Activated T-cell treated with anti-CD3 and anti-CD28 coated beads for 4 hours (primary cell): ENCODE results near the gene ANKS6.

Experiments used
- DNase-seq: peaks from one replicate; pipeline ENCODE4 v3.0.0-alpha.2; 2020

The ANKS6 gene

GRCh38 chr9:98811051-98811650 lies 14.8 kb upstream of the ANKS6 start:
- no peak for DNase-seq

DNA sequence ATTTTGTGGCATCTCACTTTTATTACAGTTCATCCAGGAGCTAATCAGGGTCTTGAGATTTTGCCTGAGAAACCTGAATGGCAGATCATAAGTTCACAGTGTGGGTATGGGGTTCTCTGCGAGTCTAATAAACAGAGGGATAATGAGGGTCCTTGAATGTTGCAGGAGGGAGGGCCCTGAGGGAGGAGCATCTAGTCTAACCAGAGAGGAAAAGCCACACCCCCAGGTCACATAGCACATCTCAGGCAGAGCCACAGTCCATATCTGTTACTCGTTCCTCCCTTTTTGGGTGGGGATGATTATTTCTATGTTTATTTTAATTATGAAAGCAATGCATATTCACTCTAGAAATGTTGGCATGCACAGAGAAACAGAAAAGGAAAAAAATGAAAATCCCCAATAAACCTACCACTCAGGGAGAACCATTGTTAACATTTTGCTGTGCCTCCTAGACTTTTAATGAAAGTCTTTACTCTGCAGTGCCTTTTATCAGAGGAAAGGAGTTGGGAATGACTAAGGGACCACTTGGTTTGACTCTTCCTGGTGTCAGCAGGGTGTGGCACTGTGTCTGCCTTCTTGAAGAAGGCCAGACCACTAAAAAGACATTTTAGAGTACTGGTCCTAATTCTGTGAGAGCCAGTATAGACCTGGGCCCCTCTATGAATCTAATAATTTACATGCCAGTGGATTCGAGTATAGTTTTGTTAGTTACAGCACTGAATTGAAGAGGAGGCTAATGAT lies 13.9 kb upstream of the ANKS6 start:
- no peak for DNase-seq

- no peak for DNase-seq
Observed at GRCh38 chr9:98809311-98810101, 13.2 kb upstream of the ANKS6 start.

GRCh38 chr9:98808875-98809274 lies 12.5 kb upstream of the ANKS6 start:
- no peak for DNase-seq

- no peak for DNase-seq
Observed at GRCh38 chr9:98808411-98808815, 12.1 kb upstream of the ANKS6 start.

GRCh38 chr9:98807814-98808195 lies 11.4 kb upstream of the ANKS6 start:
- no peak for DNase-seq

- no peak for DNase-seq
Observed at GRCh38 chr9:98807070-98807813, 10.9 kb upstream of the ANKS6 start, which contains the start of gene GALNT12. TSS of gene GALNT12 (plus strand) at chr9:98807670. CDS start at chr9:98807699, 29 bp downstream.

DNA sequence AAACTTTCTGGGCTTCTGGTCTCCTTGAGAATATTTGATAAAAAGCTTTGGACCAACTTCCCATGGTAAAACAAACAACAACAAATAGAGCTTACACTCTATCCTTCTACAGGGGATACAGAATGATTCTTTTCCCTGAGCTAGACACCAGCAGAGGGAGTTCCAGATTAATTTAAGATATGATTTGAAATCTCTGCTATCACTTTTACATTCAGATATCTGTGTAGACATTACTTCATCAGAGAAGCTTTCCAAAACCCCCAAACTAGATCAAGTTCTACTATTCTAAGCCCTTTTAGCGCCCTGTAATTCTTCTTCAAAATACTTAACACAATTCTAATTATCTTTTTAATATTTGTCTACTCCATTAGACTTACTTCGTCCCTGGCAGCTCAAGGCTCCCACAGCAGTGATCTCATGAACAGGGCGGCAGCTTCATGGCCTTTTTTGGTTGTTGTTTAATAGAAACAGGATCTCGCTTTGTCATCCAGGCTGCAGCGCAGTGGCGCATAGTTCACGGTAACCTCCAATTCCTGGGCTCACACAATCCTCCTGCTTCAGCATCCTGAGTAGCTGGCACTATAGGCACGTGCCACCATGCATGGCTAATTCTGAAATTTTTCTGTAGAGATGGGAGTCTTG lies 10.2 kb upstream of the ANKS6 start:
- DNase-seq, result no peak

DNA sequence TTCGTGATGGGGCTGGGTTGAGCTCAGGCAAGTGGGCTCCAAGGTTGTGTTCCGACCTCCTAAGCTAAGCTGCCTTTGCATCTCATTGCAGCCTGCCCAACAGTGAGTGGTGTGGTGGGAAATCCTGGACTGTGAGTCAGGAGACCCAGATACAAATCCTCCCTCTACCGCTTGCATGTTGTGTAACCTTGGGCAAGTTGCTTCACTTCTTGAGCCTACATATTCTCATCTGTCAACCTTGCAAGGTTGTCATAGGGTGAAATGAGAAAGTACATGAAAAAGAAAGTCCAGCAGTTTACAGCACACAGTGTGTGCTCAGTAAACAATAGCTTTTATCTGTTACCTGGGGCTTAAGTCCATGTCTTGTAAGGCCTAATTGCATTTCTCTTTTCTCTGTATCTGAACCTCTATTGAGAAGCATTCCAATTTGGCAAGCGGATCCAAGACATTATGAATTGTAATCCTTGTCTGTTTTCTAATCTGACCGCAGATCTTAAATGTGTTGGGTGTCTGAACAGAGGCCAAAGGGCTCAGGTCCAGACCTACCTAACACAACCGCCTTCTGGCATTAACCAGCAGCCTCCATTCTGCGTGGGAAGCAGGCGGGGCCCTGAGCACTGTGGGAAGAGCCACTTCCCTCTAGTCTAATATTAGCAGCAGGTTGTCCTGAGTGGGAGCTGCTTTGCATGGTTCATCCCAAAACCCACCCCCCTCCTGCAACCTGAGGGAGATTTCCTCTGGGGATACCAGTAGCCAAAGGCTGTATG lies 9.3 kb upstream of the ANKS6 start:
- no peak for DNase-seq

GRCh38 chr9:98804083-98804482 lies 7.7 kb upstream of the ANKS6 start:
- no peak for DNase-seq

- DNase-seq, result no peak
Observed at GRCh38 chr9:98801969-98802371, 5.6 kb upstream of the ANKS6 start.

GRCh38 chr9:98801561-98801960 lies 5.2 kb upstream of the ANKS6 start:
- no peak for DNase-seq

- DNase-seq, result no peak
Observed at GRCh38 chr9:98798254-98798653, 1.9 kb upstream of the ANKS6 start.

- DNase-seq, result no peak
Observed at GRCh38 chr9:98797491-98797890, 1.1 kb upstream of the ANKS6 start.

DNA sequence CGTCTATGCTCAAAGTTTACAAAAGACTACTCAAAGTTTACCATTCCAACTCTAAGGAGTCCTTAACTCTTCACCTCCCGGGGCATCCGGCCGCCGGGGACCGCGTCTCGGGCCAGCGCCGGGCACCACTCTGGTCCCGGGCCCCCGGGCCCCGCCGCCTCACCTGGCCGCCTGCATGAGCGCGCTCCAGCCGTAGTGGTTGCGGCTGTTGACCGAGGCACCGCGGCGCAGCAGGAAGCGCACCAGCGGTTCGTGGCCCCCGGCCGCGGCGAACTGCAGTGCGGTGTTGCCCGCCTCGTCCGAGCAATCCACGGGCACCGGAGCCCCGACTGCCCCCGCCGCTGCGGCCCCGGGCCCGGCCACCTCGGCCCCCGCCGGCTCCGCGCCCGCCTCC lies 388 bp downstream of the ANKS6 start:
- DNase-seq, result no peak

GRCh38 chr9:98795295-98795955 lies 930 bp downstream of the ANKS6 start:
- no peak for DNase-seq

- DNase-seq, result no peak
Observed at GRCh38 chr9:98794802-98795201, 1.6 kb downstream of the ANKS6 start.

- DNase-seq, result no peak
Observed at GRCh38 chr9:98793031-98793430, 3.3 kb downstream of the ANKS6 start.

- no peak for DNase-seq
Observed at GRCh38 chr9:98791608-98792490, 4.5 kb downstream of the ANKS6 start.
